ENCODE measurements around the gene TMEM205.
"Not testable (repeated sequence)": the region's sequence is repeated elsewhere in the genome, so short reads cannot be mapped to it uniquely, and the experiment has no call there.

DNA sequence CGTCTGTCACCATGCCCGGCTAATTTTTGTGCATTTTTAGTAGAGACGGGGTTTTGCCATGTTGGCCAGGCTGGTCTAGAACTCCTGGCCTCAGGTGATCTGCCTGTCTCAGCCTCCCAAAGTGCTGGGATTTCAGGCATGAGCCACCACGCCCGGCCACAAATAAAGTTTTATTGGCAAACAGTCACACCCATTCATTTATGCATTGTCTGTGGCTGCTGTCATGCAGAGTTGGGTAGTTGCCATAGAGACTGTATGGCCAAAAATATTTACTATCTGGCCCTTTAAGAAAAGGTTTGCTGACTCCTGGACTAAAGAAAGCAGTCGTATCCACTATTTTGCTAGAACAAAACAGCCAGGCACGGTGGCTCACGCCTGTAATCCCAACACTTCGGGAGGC lies 12.2 kb downstream of the TMEM205 start:
- TF ChIP-seq, protein P1, sequence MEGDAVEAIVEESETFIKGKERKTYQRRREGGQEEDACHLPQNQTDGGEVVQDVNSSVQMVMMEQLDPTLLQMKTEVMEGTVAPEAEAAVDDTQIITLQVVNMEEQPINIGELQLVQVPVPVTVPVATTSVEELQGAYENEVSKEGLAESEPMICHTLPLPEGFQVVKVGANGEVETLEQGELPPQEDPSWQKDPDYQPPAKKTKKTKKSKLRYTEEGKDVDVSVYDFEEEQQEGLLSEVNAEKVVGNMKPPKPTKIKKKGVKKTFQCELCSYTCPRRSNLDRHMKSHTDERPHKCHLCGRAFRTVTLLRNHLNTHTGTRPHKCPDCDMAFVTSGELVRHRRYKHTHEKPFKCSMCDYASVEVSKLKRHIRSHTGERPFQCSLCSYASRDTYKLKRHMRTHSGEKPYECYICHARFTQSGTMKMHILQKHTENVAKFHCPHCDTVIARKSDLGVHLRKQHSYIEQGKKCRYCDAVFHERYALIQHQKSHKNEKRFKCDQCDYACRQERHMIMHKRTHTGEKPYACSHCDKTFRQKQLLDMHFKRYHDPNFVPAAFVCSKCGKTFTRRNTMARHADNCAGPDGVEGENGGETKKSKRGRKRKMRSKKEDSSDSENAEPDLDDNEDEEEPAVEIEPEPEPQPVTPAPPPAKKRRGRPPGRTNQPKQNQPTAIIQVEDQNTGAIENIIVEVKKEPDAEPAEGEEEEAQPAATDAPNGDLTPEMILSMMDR (conservative IDR thresholded peaks at IDR 0.05; ENCODE audit: low read length) = not testable (repeated sequence)
- TF ChIP-seq EZH2phosphoT487 (IDR thresholded peaks at IDR 0.05; ENCODE audit: borderline replicate concordance, low read depth, low read length) = not testable (repeated sequence)
